SJSA1 (cell line): ENCODE measurements around the gene EFHC1. TPM values are rescaled to one million over a fixed set of nuclear protein-coding genes. Genes with fewer than 3 reads are reported as not detected.

Experiments used
- DNase-seq, 2 experiments: peaks; one replicate each; pipeline ENCODE4 v3.0.0-alpha.2; 2015 to 2020; ENCODE audit warnings: low spot score in 2 of 2, low read depth in 1 of 2
- H3K27ac ChIP-seq: fragments of 250-450 bp; sonication (Bioruptor Pico); 2 replicates; pipeline ENCODE4 v1.5.1; 2020; ENCODE audit warnings: mild to moderate bottlenecking, moderate library complexity
- H3K27me3 ChIP-seq: fragments of 250-450 bp; sonication (Bioruptor Pico); replicated peaks from 2 replicates; pipeline ENCODE4 v1.5.1; 2020; ENCODE audit warnings: mild to moderate bottlenecking, moderate library complexity
- H3K36me3 ChIP-seq: fragments of 250-450 bp; sonication (Bioruptor Pico); 2 replicates; pipeline ENCODE4 v1.5.1; 2020; ENCODE audit warnings: mild to moderate bottlenecking
- H3K4me1 ChIP-seq: fragments of 250-450 bp; sonication (Bioruptor Pico); replicated peaks from 2 replicates; pipeline ENCODE4 v1.6.1; 2021; ENCODE audit warnings: mild to moderate bottlenecking
- H3K4me3 ChIP-seq: fragments of 250-450 bp; sonication (Bioruptor Pico); 2 replicates; pipeline ENCODE4 v1.5.1; 2020; ENCODE audit warnings: mild to moderate bottlenecking
- H3K9me3 ChIP-seq: fragments of 250-450 bp; sonication (Bioruptor Pico); replicated peaks from 2 replicates; pipeline ENCODE4 v1.5.1; 2020; ENCODE audit warnings: mild to moderate bottlenecking
- total RNA-seq: library from RNA; depleted of rRNA; stranded (reverse); fragments of >200 nt; shearing (Covaris generic); gene quantifications from 2 replicates; pipeline ENCODE4 v1.2.3, GENCODE V29; 2014

The EFHC1 gene
- total RNA-seq, 1 experiment from 2014 or later = 15.8 TPM

GRCh38 chr6:52516943-52517342, 96.8 kb downstream of the EFHC1 start:
- H3K9me3 ChIP-seq = no peaks in the 10 kb centered on the region
- no peak overlapping the region for H3K4me3 ChIP-seq
- 0 out of 2 replicates have a peak overlapping the region, but pooled peaks have one; percentile 0 for H3K27ac ChIP-seq
- H3K27me3 ChIP-seq = no peaks in the 10 kb centered on the region
- DNase-seq = no peak
- peaks cover 88% of the 10 kb centered on the region for H3K4me1 ChIP-seq
- H3K36me3 ChIP-seq = peaks cover 75% of the 10 kb centered on the region

- Histone ChIP-seq H3K27ac (peak overlapping the region; percentile 72), H3K36me3 (peaks cover 70% of the 10 kb centered on the region), H3K4me3 (peak overlapping the region; percentile 1; the same call in 1 of the 2 replicates), H3K27me3 (no peaks in the 10 kb centered on the region), H3K9me3 (no peaks in the 10 kb centered on the region), H3K4me1 (peaks cover 88% of the 10 kb centered on the region)
- DNase-seq = peak; percentile 95 to 98
Observed at GRCh38 chr6:52517502-52518278, 97.5 kb downstream of the EFHC1 start.

- Histone ChIP-seq H3K4me1 (peaks cover 88% of the 10 kb centered on the region), H3K4me3 (peak overlapping the region; percentile 1; the same call in 1 of the 2 replicates), H3K27me3 (no peaks in the 10 kb centered on the region), H3K27ac (peak overlapping the region; percentile 72), H3K9me3 (no peaks in the 10 kb centered on the region), H3K36me3 (peaks cover 63% of the 10 kb centered on the region)
- DNase-seq = no peak
Observed at GRCh38 chr6:52518279-52518945, 98.3 kb downstream of the EFHC1 start.

GRCh38 chr6:52519618-52520017, 99.5 kb downstream of the EFHC1 start:
- no peak overlapping the region for H3K27ac ChIP-seq
- no peaks in the 10 kb centered on the region for H3K27me3 ChIP-seq
- H3K9me3 ChIP-seq = no peaks in the 10 kb centered on the region
- no peak for DNase-seq
- peaks cover 83% of the 10 kb centered on the region for H3K4me1 ChIP-seq
- peaks cover 51% of the 10 kb centered on the region for H3K36me3 ChIP-seq
- no peak overlapping the region for H3K4me3 ChIP-seq

- H3K27ac ChIP-seq = 0 out of 2 replicates have a peak overlapping the region, but pooled peaks have one; percentile 1
- no peaks in the 10 kb centered on the region for H3K27me3 ChIP-seq
- peaks cover 63% of the 10 kb centered on the region for H3K4me1 ChIP-seq
- H3K36me3 ChIP-seq = peaks cover 44% of the 10 kb centered on the region
- no peaks in the 10 kb centered on the region for H3K9me3 ChIP-seq
- H3K4me3 ChIP-seq = no peak overlapping the region
- no peak for DNase-seq
Observed at GRCh38 chr6:52522151-52522626, 102.0 kb downstream of the EFHC1 start.

- H3K9me3 ChIP-seq = no peaks in the 10 kb centered on the region
- H3K27ac ChIP-seq = 0 out of 2 replicates have a peak overlapping the region, but pooled peaks have one; percentile 1
- no peak overlapping the region for H3K4me3 ChIP-seq
- peaks cover 42% of the 10 kb centered on the region for H3K36me3 ChIP-seq
- H3K4me1 ChIP-seq = peaks cover 58% of the 10 kb centered on the region
- H3K27me3 ChIP-seq = no peaks in the 10 kb centered on the region
- DNase-seq = no peak
Observed at GRCh38 chr6:52522655-52523054, 102.5 kb downstream of the EFHC1 start.

- H3K36me3 ChIP-seq = peaks cover 45% of the 10 kb centered on the region
- H3K4me3 ChIP-seq = no peak overlapping the region
- no peak overlapping the region for H3K27ac ChIP-seq
- no peak for DNase-seq
- H3K9me3 ChIP-seq = no peaks in the 10 kb centered on the region
- peaks cover 49% of the 10 kb centered on the region for H3K4me1 ChIP-seq
- no peaks in the 10 kb centered on the region for H3K27me3 ChIP-seq
Observed at GRCh38 chr6:52523378-52524142, 103.4 kb downstream of the EFHC1 start.

GRCh38 chr6:52524918-52525317, 104.8 kb downstream of the EFHC1 start:
- Histone ChIP-seq H3K27ac (no peak overlapping the region), H3K4me3 (no peak overlapping the region), H3K9me3 (no peaks in the 10 kb centered on the region), H3K27me3 (no peaks in the 10 kb centered on the region), H3K4me1 (peaks cover 35% of the 10 kb centered on the region), H3K36me3 (peaks cover 42% of the 10 kb centered on the region)
- DNase-seq = no peak

GRCh38 chr6:52526634-52527033, 106.5 kb downstream of the EFHC1 start:
- no peak for DNase-seq
- Histone ChIP-seq H3K27me3 (no peaks in the 10 kb centered on the region), H3K4me3 (no peak overlapping the region), H3K4me1 (peaks cover 34% of the 10 kb centered on the region), H3K9me3 (no peaks in the 10 kb centered on the region), H3K27ac (0 out of 2 replicates have a peak overlapping the region, but pooled peaks have one; percentile 12), H3K36me3 (peaks cover 47% of the 10 kb centered on the region)

GRCh38 chr6:52527436-52527835, 107.3 kb downstream of the EFHC1 start:
- Histone ChIP-seq H3K4me1 (peaks cover 32% of the 10 kb centered on the region), H3K27me3 (no peaks in the 10 kb centered on the region), H3K4me3 (no peak overlapping the region), H3K36me3 (peaks cover 52% of the 10 kb centered on the region), H3K9me3 (no peaks in the 10 kb centered on the region), H3K27ac (no peak overlapping the region)
- no peak for DNase-seq

- Histone ChIP-seq H3K9me3 (no peaks in the 10 kb centered on the region), H3K4me3 (no peak overlapping the region), H3K27ac (no peak overlapping the region), H3K27me3 (no peaks in the 10 kb centered on the region), H3K36me3 (peaks cover 68% of the 10 kb centered on the region), H3K4me1 (peaks cover 24% of the 10 kb centered on the region)
- no peak for DNase-seq
Observed at GRCh38 chr6:52529311-52529710, 109.2 kb downstream of the EFHC1 start.

- H3K36me3 ChIP-seq = peaks cover 74% of the 10 kb centered on the region
- H3K4me3 ChIP-seq = no peak overlapping the region
- H3K27me3 ChIP-seq = no peaks in the 10 kb centered on the region
- H3K27ac ChIP-seq = no peak overlapping the region
- peaks cover 24% of the 10 kb centered on the region for H3K4me1 ChIP-seq
- DNase-seq = no peak
- no peaks in the 10 kb centered on the region for H3K9me3 ChIP-seq
Observed at GRCh38 chr6:52530351-52530750, 110.2 kb downstream of the EFHC1 start.

- no peak for DNase-seq
- Histone ChIP-seq H3K27me3 (no peaks in the 10 kb centered on the region), H3K9me3 (no peaks in the 10 kb centered on the region), H3K36me3 (peaks cover 74% of the 10 kb centered on the region), H3K27ac (no peak overlapping the region), H3K4me1 (peaks cover 29% of the 10 kb centered on the region), H3K4me3 (no peak overlapping the region)
Observed at GRCh38 chr6:52531396-52531795, 111.3 kb downstream of the EFHC1 start.
